ENCODE results near the gene ATP5PD.
"Not testable (repeated sequence)": the region's sequence is repeated elsewhere in the genome, so short reads cannot be mapped to it uniquely, and the experiment has no call there.

ATP5PD gene

GRCh38 chr17:75048249-75048878 lies 1.6 kb upstream of the ATP5PD start:
- DNase-seq, result no peak

- peak; percentile 42 for DNase-seq
These were observed 779 bp upstream of the ATP5PD start for GRCh38 chr17:75047398-75048098.

GRCh38 chr17:75045946-75046406 lies 793 bp downstream of the ATP5PD start:
- DNase-seq, result not testable (repeated sequence)

GRCh38 chr17:75044716-75045115 lies 2.1 kb downstream of the ATP5PD start:
- DNase-seq, result no peak

GRCh38 chr17:75043789-75044188 lies 3.0 kb downstream of the ATP5PD start:
- DNase-seq, result not testable (repeated sequence)

- no peak for DNase-seq
These were observed 5.0 kb downstream of the ATP5PD start for GRCh38 chr17:75041656-75042280.

- no peak for DNase-seq
These were observed 7.5 kb downstream of the ATP5PD start for GRCh38 chr17:75039238-75039637.

GRCh38 chr17:75036643-75037268 lies 10.0 kb downstream of the ATP5PD start:
- DNase-seq, result peak; percentile 48

GRCh38 chr17:75034236-75034908 lies 12.4 kb downstream of the ATP5PD start:
- DNase-seq, result peak; percentile 93

GRCh38 chr17:75033346-75034235 lies 13.2 kb downstream of the ATP5PD start:
- DNase-seq, result peak; percentile 97

- no peak for DNase-seq
These were observed 14.0 kb downstream of the ATP5PD start for GRCh38 chr17:75032720-75033280.

- peak; percentile 57 for DNase-seq
These were observed 14.6 kb downstream of the ATP5PD start for GRCh38 chr17:75031972-75032719.

GRCh38 chr17:75030161-75030560 lies 16.6 kb downstream of the ATP5PD start:
- no peak for DNase-seq

- DNase-seq, result not testable (repeated sequence)
These were observed 20.1 kb downstream of the ATP5PD start for GRCh38 chr17:75026650-75027049.

GRCh38 chr17:75025398-75025734 lies 21.4 kb downstream of the ATP5PD start:
- DNase-seq, result not testable (repeated sequence)

GRCh38 chr17:75024686-75025397 lies 21.9 kb downstream of the ATP5PD start:
- DNase-seq, result peak; percentile 51

GRCh38 chr17:75020331-75021110 lies 26.2 kb downstream of the ATP5PD start:
- DNase-seq, result no peak

- no peak for DNase-seq
These were observed 27.1 kb downstream of the ATP5PD start for GRCh38 chr17:75019710-75020109.

- DNase-seq, result no peak
These were observed 27.6 kb downstream of the ATP5PD start for GRCh38 chr17:75019146-75019545.
